Measurements from ENCODE around the gene CROCC.

GRCh38 chr1:16958475-16958874 lies 36.7 kb downstream of the CROCC start:
- TF ChIP-seq TAF1 (IDR thresholded peaks at IDR 0.05; ENCODE audit: borderline replicate concordance, insufficient read depth, low read length) (no peak), REST (IDR thresholded peaks at IDR 0.05; ENCODE audit: insufficient read depth in 1 of 2, low read depth in 2 of 2, low read length in 2 of 2) (no peak), SIN3A (IDR thresholded peaks at IDR 0.05; ENCODE audit: borderline replicate concordance, insufficient read depth, low read length) (no peak)

Data from PFSK-1 (cell line).